ENCODE data around the gene LENG9. TPM values are rescaled to one million over a fixed set of nuclear protein-coding genes. Genes with fewer than 3 reads are reported as not detected.
"Not testable (repeated sequence)": the region's sequence is repeated elsewhere in the genome, so short reads cannot be mapped to it uniquely, and the experiment has no call there.

Gene LENG9
- polyA plus RNA-seq (2013, experiment 1 of 2), result 1.3 TPM
- 0.91 TPM for polyA plus RNA-seq (2013, experiment 2 of 2)

DNA sequence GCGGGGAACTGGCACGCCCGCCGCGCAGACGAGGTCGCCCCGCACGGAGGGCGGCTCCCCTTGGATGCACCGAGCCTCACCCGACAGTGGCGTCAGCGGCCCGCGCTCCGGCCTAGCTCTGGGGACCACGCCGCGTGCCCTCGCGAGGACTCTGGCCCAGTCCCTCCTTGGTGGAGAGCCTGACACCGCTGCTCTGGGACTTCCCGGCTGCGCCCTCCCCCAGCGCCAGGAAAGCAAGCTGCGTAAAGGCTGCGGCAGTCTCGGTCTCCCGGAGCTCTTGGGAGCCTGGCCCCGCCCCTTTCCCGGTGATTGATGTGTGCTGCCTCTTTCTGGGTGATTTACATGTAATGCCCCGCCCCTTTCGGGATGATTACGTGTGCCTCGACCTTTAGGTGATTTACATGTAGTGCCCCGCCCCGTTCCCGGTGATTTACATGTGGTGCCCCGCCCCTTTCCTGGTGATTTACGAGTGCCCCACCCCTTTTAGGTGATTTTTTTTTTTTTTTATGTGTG lies at the start of gene LENG9:
LENG9 (minus strand) TSS at position 248 of the 513 bp plus-strand sequence. CDS start 252 bp downstream, outside the sequence.
- Histone ChIP-seq H4K8ac (ENCODE audit: low read depth, low read length) (peak within 1 kb of the TSS; percentile 93), H3K36me3 (replicated peaks in 1 of 2; ENCODE audit: control insufficient read depth in 2 of 2, insufficient read depth in 2 of 2, low read length in 2 of 2) (peaks cover 25 to 36% of the 10 kb centered on the region in 2 donors), H4K91ac (ENCODE audit: low read depth, low read length, poor library complexity) (no peak within 1 kb of the TSS), H3K27ac (replicated peaks; ENCODE audit: low read length) (peak within 1 kb of the TSS; percentile 98), H3K4me1 (ENCODE audit: control insufficient read depth in 2 of 2, insufficient read depth in 1 of 2, low read depth in 1 of 2, low read length in 2 of 2) (peaks cover 2 to 3% of the 10 kb centered on the region in 2 donors), H3K4ac (ENCODE audit: low read length) (peak within 1 kb of the TSS; percentile 98), H2BK5ac (ENCODE audit: low read length) (peak within 1 kb of the TSS; percentile 94), H3K14ac (ENCODE audit: low read length) (peak within 1 kb of the TSS; percentile 96), H2AFZ (ENCODE audit: low read length) (peak within 1 kb of the TSS; percentile 99), H3K79me1 (ENCODE audit: low read depth, low read length) (peaks cover 2% of the 10 kb centered on the region), H3K9ac (ENCODE audit: low read depth, low read length, poor library complexity) (peak within 1 kb of the TSS; percentile 99), H2AK5ac (ENCODE audit: low read depth, low read length) (peak within 1 kb of the TSS; percentile 97), H3K4me2 (ENCODE audit: insufficient read depth, low read length, poor library complexity, severe bottlenecking) (peak within 1 kb of the TSS; percentile 96), H2BK120ac (ENCODE audit: low read depth, low read length) (peak within 1 kb of the TSS; percentile 35), H2BK12ac (ENCODE audit: low read length) (peak within 1 kb of the TSS; percentile 7), H2BK15ac (ENCODE audit: low read length) (peak within 1 kb of the TSS; percentile 78), H3K23ac (ENCODE audit: low read depth, low read length, poor library complexity) (peak within 1 kb of the TSS; percentile 98), H3K9me3 (replicated peaks in 1 of 2; ENCODE audit: control insufficient read depth in 2 of 2, insufficient read depth in 1 of 2, low read depth in 1 of 2, low read length in 2 of 2) (no peaks in the 10 kb centered on the region), H3K4me3 (ENCODE audit: low read length in 2 of 2) (peak within 1 kb of the TSS; percentile 69 to 92), H3K27me3 (ENCODE audit: control insufficient read depth in 3 of 3, insufficient read depth in 3 of 3, low read depth in 1 of 3, low read length in 3 of 3) (peaks cover 0 to 6% (median 0%) of the 10 kb centered on the region in 3 experiments), H3K18ac (ENCODE audit: low read length) (peak within 1 kb of the TSS; percentile 98)
- peak; percentile 99 for DNase-seq (ENCODE audit: low spot score)
- WGBS, 2 donors (ENCODE audit: extremely low coverage in 2 of 2, insufficient read length in 2 of 2, insufficient replicate concordance in 1 of 2), result no CpG with 5 or more reads among the region's 41 CpGs

- H3K9me3 ChIP-seq (replicated peaks in 1 of 2; ENCODE audit: control insufficient read depth in 2 of 2, insufficient read depth in 1 of 2, low read depth in 1 of 2, low read length in 2 of 2), result peaks cover 0 to 17% of the 10 kb centered on the region in 2 donors
- H3K9ac ChIP-seq (ENCODE audit: low read depth, low read length, poor library complexity); H2AK5ac ChIP-seq (ENCODE audit: low read depth, low read length); H2BK5ac ChIP-seq (ENCODE audit: low read length); H3K27me3 ChIP-seq (ENCODE audit: control insufficient read depth in 3 of 3, insufficient read depth in 3 of 3, low read depth in 1 of 3, low read length in 3 of 3); H3K4me3 ChIP-seq (ENCODE audit: low read length in 2 of 2); H3K27ac ChIP-seq (replicated peaks; ENCODE audit: low read length); H4K8ac ChIP-seq (ENCODE audit: low read depth, low read length); H3K79me1 ChIP-seq (ENCODE audit: low read depth, low read length); H3K23ac ChIP-seq (ENCODE audit: low read depth, low read length, poor library complexity); H4K91ac ChIP-seq (ENCODE audit: low read depth, low read length, poor library complexity); H3K4me2 ChIP-seq (ENCODE audit: insufficient read depth, low read length, poor library complexity, severe bottlenecking); H2BK15ac ChIP-seq (ENCODE audit: low read length); H3K36me3 ChIP-seq (replicated peaks in 1 of 2; ENCODE audit: control insufficient read depth in 2 of 2, insufficient read depth in 2 of 2, low read length in 2 of 2); H3K18ac ChIP-seq (ENCODE audit: low read length); H3K4ac ChIP-seq (ENCODE audit: low read length); DNase-seq (ENCODE audit: low spot score); H2BK120ac ChIP-seq (ENCODE audit: low read depth, low read length); H3K14ac ChIP-seq (ENCODE audit: low read length); H2AFZ ChIP-seq (ENCODE audit: low read length); H3K4me1 ChIP-seq (ENCODE audit: control insufficient read depth in 2 of 2, insufficient read depth in 1 of 2, low read depth in 1 of 2, low read length in 2 of 2); H2BK12ac ChIP-seq (ENCODE audit: low read length): not testable (repeated sequence)
- whole genome bisulfite sequencing, 2 donors (ENCODE audit: extremely low coverage in 2 of 2, insufficient read length in 2 of 2, insufficient replicate concordance in 1 of 2), result no CpG with 5 or more reads among the region's 21 CpGs
Observed at GRCh38 chr19:54509200-54509940, 45.8 kb upstream of the LENG9 start.

- H3K4me3 ChIP-seq (ENCODE audit: low read length in 2 of 2); H3K9ac ChIP-seq (ENCODE audit: low read depth, low read length, poor library complexity); H3K4me2 ChIP-seq (ENCODE audit: insufficient read depth, low read length, poor library complexity, severe bottlenecking); H4K8ac ChIP-seq (ENCODE audit: low read depth, low read length); H3K4me1 ChIP-seq (ENCODE audit: control insufficient read depth in 2 of 2, insufficient read depth in 1 of 2, low read depth in 1 of 2, low read length in 2 of 2); H4K91ac ChIP-seq (ENCODE audit: low read depth, low read length, poor library complexity); H3K27ac ChIP-seq (replicated peaks; ENCODE audit: low read length); H2AFZ ChIP-seq (ENCODE audit: low read length); H3K27me3 ChIP-seq (ENCODE audit: control insufficient read depth in 3 of 3, insufficient read depth in 3 of 3, low read depth in 1 of 3, low read length in 3 of 3); H3K23ac ChIP-seq (ENCODE audit: low read depth, low read length, poor library complexity); H2BK12ac ChIP-seq (ENCODE audit: low read length); H3K14ac ChIP-seq (ENCODE audit: low read length); H3K36me3 ChIP-seq (replicated peaks in 1 of 2; ENCODE audit: control insufficient read depth in 2 of 2, insufficient read depth in 2 of 2, low read length in 2 of 2); H3K4ac ChIP-seq (ENCODE audit: low read length); H2BK15ac ChIP-seq (ENCODE audit: low read length); DNase-seq (ENCODE audit: low spot score); H2AK5ac ChIP-seq (ENCODE audit: low read depth, low read length); H3K18ac ChIP-seq (ENCODE audit: low read length); H2BK5ac ChIP-seq (ENCODE audit: low read length); H3K79me1 ChIP-seq (ENCODE audit: low read depth, low read length); H2BK120ac ChIP-seq (ENCODE audit: low read depth, low read length): not testable (repeated sequence)
- WGBS, 2 donors (ENCODE audit: extremely low coverage in 2 of 2, insufficient read length in 2 of 2, insufficient replicate concordance in 1 of 2), result no CpG with 5 or more reads among the region's 3 CpGs
- peaks cover 0 to 13% of the 10 kb centered on the region in 2 donors for H3K9me3 ChIP-seq (replicated peaks in 1 of 2; ENCODE audit: control insufficient read depth in 2 of 2, insufficient read depth in 1 of 2, low read depth in 1 of 2, low read length in 2 of 2)
Observed at GRCh38 chr19:54508487-54508886, 44.9 kb upstream of the LENG9 start.

GRCh38 chr19:54507824-54508223 lies 44.2 kb upstream of the LENG9 start:
- H3K9ac ChIP-seq (ENCODE audit: low read depth, low read length, poor library complexity), result no peak overlapping the region
- no peak overlapping the region for H3K14ac ChIP-seq (ENCODE audit: low read length)
- H2BK12ac ChIP-seq (ENCODE audit: low read length), result no peak overlapping the region
- H3K4me3 ChIP-seq (ENCODE audit: low read length in 2 of 2), result no peak overlapping the region
- no peaks in the 10 kb centered on the region for H3K36me3 ChIP-seq (replicated peaks in 1 of 2; ENCODE audit: control insufficient read depth in 2 of 2, insufficient read depth in 2 of 2, low read length in 2 of 2)
- no peak overlapping the region for H2BK5ac ChIP-seq (ENCODE audit: low read length)
- no peak overlapping the region for H4K91ac ChIP-seq (ENCODE audit: low read depth, low read length, poor library complexity)
- H2BK15ac ChIP-seq (ENCODE audit: low read length), result no peak overlapping the region
- WGBS, 2 donors (ENCODE audit: extremely low coverage in 2 of 2, insufficient read length in 2 of 2, insufficient replicate concordance in 1 of 2), result no CpG with 5 or more reads among the region's 12 CpGs
- no peak overlapping the region for H2BK120ac ChIP-seq (ENCODE audit: low read depth, low read length)
- no peak overlapping the region for H2AK5ac ChIP-seq (ENCODE audit: low read depth, low read length)
- no peak overlapping the region for H2AFZ ChIP-seq (ENCODE audit: low read length)
- no peak overlapping the region for H3K4ac ChIP-seq (ENCODE audit: low read length)
- H3K4me1 ChIP-seq (ENCODE audit: control insufficient read depth in 2 of 2, insufficient read depth in 1 of 2, low read depth in 1 of 2, low read length in 2 of 2), result no peaks in the 10 kb centered on the region
- no peak overlapping the region for H3K18ac ChIP-seq (ENCODE audit: low read length)
- no peak overlapping the region for H3K4me2 ChIP-seq (ENCODE audit: insufficient read depth, low read length, poor library complexity, severe bottlenecking)
- no peak overlapping the region for H3K23ac ChIP-seq (ENCODE audit: low read depth, low read length, poor library complexity)
- no peak overlapping the region for H4K8ac ChIP-seq (ENCODE audit: low read depth, low read length)
- no peaks in the 10 kb centered on the region for H3K79me1 ChIP-seq (ENCODE audit: low read depth, low read length)
- peaks cover 0 to 6% (median 0%) of the 10 kb centered on the region in 3 experiments for H3K27me3 ChIP-seq (ENCODE audit: control insufficient read depth in 3 of 3, insufficient read depth in 3 of 3, low read depth in 1 of 3, low read length in 3 of 3)
- peaks cover 0 to 9% of the 10 kb centered on the region in 2 donors for H3K9me3 ChIP-seq (replicated peaks in 1 of 2; ENCODE audit: control insufficient read depth in 2 of 2, insufficient read depth in 1 of 2, low read depth in 1 of 2, low read length in 2 of 2)
- no peak overlapping the region for H3K27ac ChIP-seq (replicated peaks; ENCODE audit: low read length)
- DNase-seq (ENCODE audit: low spot score), result no peak
